H1 (cell line): Measurements from ENCODE around the gene EMC10. TPM values are rescaled to one million over a fixed set of nuclear protein-coding genes. Genes with fewer than 3 reads are reported as not detected.

ENCODE experiments used
- CTCF ChIA-PET: fragments of 300-600 bp; sonication (Branson Sonifier 250); formaldehyde crosslinking; loops from one replicate; lab custom pipeline; 2021; ENCODE audit not compliant: partially characterized antibody; lab: Charles Lee
- POLR2A ChIA-PET: fragments of 300-600 bp; sonication (Branson Sonifier 250); formaldehyde crosslinking; loops from one replicate; lab custom pipeline; 2021; ENCODE audit warnings: inconsistent platforms; ENCODE audit not compliant: partially characterized antibody; lab: Charles Lee
- DNase-seq, 2 experiments: peaks; one replicate each; pipeline versions ENCODE4 v3.0.0 to v3.0.0-alpha.2; 2010 to 2022; ENCODE audit warnings: low spot score in 2 of 2, low read depth in 1 of 2, mixed read lengths in 1 of 2
- FAIRE-seq: peaks from 2 replicates; lab custom pipeline; 2011; peaks lifted over from hg19 to GRCh38; lab: Jason Lieb, UNC
- H2AFZ ChIP-seq: 2 replicates; pipeline ENCODE4 v1.8.1; 2012; ENCODE audit warnings: low read length, inconsistent platforms
- H2AK5ac ChIP-seq: 2 replicates; pipeline ENCODE4 v1.6.1; 2013; ENCODE audit warnings: low read depth, low read length
- H2BK120ac ChIP-seq: replicated peaks from 2 replicates; pipeline ENCODE3; 2013; ENCODE audit warnings: low read depth, low read length, inconsistent platforms
- H2BK12ac ChIP-seq: 2 replicates; pipeline ENCODE4 v1.6.1; 2013; ENCODE audit warnings: low read depth, low read length
- H2BK15ac ChIP-seq: 2 replicates; pipeline ENCODE4 v1.6.1; 2013; ENCODE audit warnings: low read length
- H2BK20ac ChIP-seq: 2 replicates; pipeline ENCODE4 v1.6.1; 2013; ENCODE audit warnings: low read length
- H2BK5ac ChIP-seq: 2 replicates; pipeline ENCODE4 v1.6.1; 2013; ENCODE audit warnings: low read depth, low read length
- H3K14ac ChIP-seq: 2 replicates; pipeline ENCODE4 v1.6.1; 2013; ENCODE audit warnings: inconsistent platforms; ENCODE audit not compliant: insufficient read length
- H3K18ac ChIP-seq: 2 replicates; pipeline ENCODE4 v1.6.1; 2013; ENCODE audit warnings: low read length; ENCODE audit errors: extremely low read depth
- H3K23ac ChIP-seq: 2 replicates; pipeline ENCODE4 v1.6.1; 2013; ENCODE audit warnings: inconsistent platforms; ENCODE audit not compliant: insufficient read length
- H3K23me2 ChIP-seq: 2 replicates; pipeline ENCODE4 v1.6.1; 2013; ENCODE audit warnings: low read depth, low read length
- H3K27ac ChIP-seq: 2 replicates; pipeline ENCODE4 v1.6.1; 2011; ENCODE audit warnings: low read depth, low read length, inconsistent platforms
- H3K27me3 ChIP-seq, 4 experiments: replicated peaks in 1 of 4; 1 replicate in 1 of 4; 2 replicates in 3 of 4; pipeline versions ENCODE4 v1.6.1 to v1.8.1; 2011 to 2013; ENCODE audit warnings: low read length in 3 of 4, mild to moderate bottlenecking in 3 of 4, inconsistent platforms in 2 of 4, mixed read lengths in 2 of 4, moderate library complexity in 1 of 4; ENCODE audit not compliant: control insufficient read depth in 3 of 4, insufficient read depth in 3 of 4; ENCODE audit errors: extremely low read depth in 1 of 4
- H3K36me3 ChIP-seq, 4 experiments: 2 replicates each; pipeline versions ENCODE4 v1.6.1 to v1.8.1; 2011 to 2013; ENCODE audit warnings: mild to moderate bottlenecking in 4 of 4, low read length in 3 of 4, moderate library complexity in 2 of 4, control low read depth in 1 of 4, inconsistent platforms in 1 of 4; ENCODE audit not compliant: insufficient read depth in 4 of 4, control insufficient read depth in 2 of 4
- H3K4ac ChIP-seq: replicated peaks from 2 replicates; pipeline ENCODE3; 2013; ENCODE audit warnings: low read length, low read depth, mixed read lengths, inconsistent platforms; ENCODE audit not compliant: insufficient read length
- H3K4me1 ChIP-seq, 4 experiments: replicated peaks in 1 of 4; 1 replicate in 1 of 4; 2 replicates in 3 of 4; pipeline versions ENCODE4 v1.6.1 to v1.8.1; 2011 to 2013; ENCODE audit warnings: low read length in 3 of 4, inconsistent platforms in 2 of 4, mixed read lengths in 1 of 4; ENCODE audit not compliant: insufficient read depth in 4 of 4, control insufficient read depth in 3 of 4
- H3K4me2 ChIP-seq, 2 experiments: 2 replicates each; pipeline versions ENCODE4 v1.6.1 to v1.8.1; 2011 to 2013; ENCODE audit warnings: low read depth in 2 of 2, low read length in 2 of 2, control low read depth in 1 of 2, inconsistent platforms in 1 of 2, mild to moderate bottlenecking in 1 of 2; ENCODE audit not compliant: insufficient read depth in 1 of 2
- H3K4me3 ChIP-seq, 4 experiments: fragments of 200-600, 300-600 bp in 1 of 4; sonication (generic), shearing (Covaris generic), sonication (Bioruptor Twin) in 1 of 4; 2 replicates each; pipeline versions ENCODE4 v1.5.1 to v1.8.1; 2011 to 2016; ENCODE audit warnings: low read length in 4 of 4, low read depth in 3 of 4, control low read depth in 2 of 4, inconsistent platforms in 2 of 4, mild to moderate bottlenecking in 2 of 4, mixed read lengths in 1 of 4, moderate library complexity in 1 of 4; ENCODE audit not compliant: insufficient read depth in 2 of 4; ENCODE audit errors: extremely low read depth in 1 of 4
- H3K56ac ChIP-seq: replicated peaks from 2 replicates; pipeline ENCODE3; 2013; ENCODE audit warnings: low read depth, mild to moderate bottlenecking, mixed read lengths, low read length, inconsistent platforms; ENCODE audit not compliant: insufficient read length
- H3K79me1 ChIP-seq: 2 replicates; pipeline ENCODE4 v1.6.1; 2013; ENCODE audit warnings: low read depth, low read length, control low read depth
- H3K79me2 ChIP-seq, 2 experiments: 2 replicates each; pipeline versions ENCODE4 v1.6.1 to v1.8.1; 2012 to 2013; ENCODE audit warnings: low read length in 2 of 2, mild to moderate bottlenecking in 2 of 2, inconsistent platforms in 1 of 2; ENCODE audit not compliant: insufficient read depth in 2 of 2, control insufficient read depth in 1 of 2
- H3K9ac ChIP-seq, 4 experiments: replicated peaks in 1 of 4; 1 replicate in 1 of 4; 2 replicates in 3 of 4; pipeline versions ENCODE4 v1.6.1 to v1.8.1; 2011 to 2013; ENCODE audit warnings: low read depth in 3 of 4, low read length in 3 of 4, control low read depth in 2 of 4, mild to moderate bottlenecking in 2 of 4, moderate library complexity in 2 of 4, inconsistent platforms in 1 of 4; ENCODE audit errors: extremely low read depth in 1 of 4
- H3K9me3 ChIP-seq, 2 experiments: 2 replicates each; pipeline versions ENCODE4 v1.6.1 to v1.8.1; 2012 to 2013; ENCODE audit warnings: mild to moderate bottlenecking in 2 of 2, moderate library complexity in 2 of 2, control low read depth in 1 of 2, inconsistent platforms in 1 of 2, low read depth in 1 of 2, low read length in 1 of 2, mixed read lengths in 1 of 2; ENCODE audit not compliant: insufficient read depth in 2 of 2
- H4K20me1 ChIP-seq, 2 experiments: replicated peaks in 1 of 2; 2 replicates each; pipeline versions ENCODE3 to v1.8.1; 2011 to 2013; ENCODE audit warnings: inconsistent platforms in 2 of 2, low read length in 2 of 2, mild to moderate bottlenecking in 1 of 2; ENCODE audit not compliant: insufficient read depth in 2 of 2, control insufficient read depth in 1 of 2
- H4K5ac ChIP-seq: 2 replicates; pipeline ENCODE4 v1.6.1; 2013; ENCODE audit warnings: low read length, low read depth, mixed read lengths, inconsistent platforms; ENCODE audit not compliant: insufficient read length
- H4K8ac ChIP-seq: 2 replicates; pipeline ENCODE4 v1.8.0; 2013; ENCODE audit warnings: mild to moderate bottlenecking, moderate library complexity, low read length, inconsistent platforms; ENCODE audit not compliant: insufficient read depth; ENCODE audit errors: extremely low read depth
- H4K91ac ChIP-seq: replicated peaks from 2 replicates; pipeline ENCODE3; 2013; ENCODE audit warnings: low read length, mixed read lengths, inconsistent platforms; ENCODE audit not compliant: insufficient read length
- ASH2L ChIP-seq: fragments of 200-600, 300-600 bp; sonication (generic); IDR thresholded peaks from one replicate; pipeline ENCODE4 v1.7.1; 2017; ENCODE audit warnings: low read length
- CHD2 ChIP-seq: IDR thresholded peaks from 2 replicates; pipeline ENCODE4 v1.6.1; 2012; ENCODE audit warnings: low read length, improper control_type of control experiment
- EP300 ChIP-seq, 2 experiments: IDR thresholded peaks; 1 replicate in 1 of 2; 2 replicates in 1 of 2; pipeline ENCODE4 v1.6.1; 2011 to 2012; ENCODE audit warnings: low read depth in 2 of 2, low read length in 2 of 2, mild to moderate bottlenecking in 2 of 2, borderline replicate concordance in 1 of 2, inconsistent platforms in 1 of 2, moderate library complexity in 1 of 2
- GTF2F1 ChIP-seq: IDR thresholded peaks from 2 replicates; pipeline ENCODE4 v1.6.1; 2012; ENCODE audit warnings: low read depth, low read length, improper control_type of control experiment, borderline replicate concordance
- JUN ChIP-seq: IDR thresholded peaks from 2 replicates; pipeline ENCODE4 v1.6.1; 2011; ENCODE audit warnings: low read depth, mild to moderate bottlenecking, improper control_type of control experiment, low read length
- MAFK ChIP-seq: IDR thresholded peaks from 2 replicates; pipeline ENCODE4 v1.6.1; 2012; ENCODE audit warnings: low read depth, mild to moderate bottlenecking, improper control_type of control experiment, low read length
- PHF8 ChIP-seq: fragments of 200-600 bp; sonication (generic); conservative IDR thresholded peaks from 2 replicates; pipeline ENCODE4 v1.7.1; 2012; ENCODE audit warnings: low read depth, mild to moderate bottlenecking, inconsistent platforms, low read length, moderate library complexity
- SIX5 ChIP-seq: IDR thresholded peaks from 2 replicates; pipeline ENCODE4 v1.6.1; 2011; ENCODE audit warnings: mild to moderate bottlenecking, low read depth, low read length
- SP4 ChIP-seq: IDR thresholded peaks from 2 replicates; pipeline ENCODE4 v1.6.1; 2012; ENCODE audit warnings: low read length, inconsistent platforms
- TBP ChIP-seq: IDR thresholded peaks from 2 replicates; pipeline ENCODE4 v1.6.1; 2011; ENCODE audit warnings: low read depth, low read length, improper control_type of control experiment
- TCF12 ChIP-seq: IDR thresholded peaks from 2 replicates; pipeline ENCODE4 v1.6.1; 2011; ENCODE audit warnings: low read depth, mild to moderate bottlenecking, low read length
- TEAD4 ChIP-seq: IDR thresholded peaks from 2 replicates; pipeline ENCODE4 v1.6.1; 2012; ENCODE audit warnings: low read depth, low read length, inconsistent platforms, mixed read lengths
- ZNF274 ChIP-seq: IDR thresholded peaks from 2 replicates; pipeline ENCODE4 v1.7.0; 2012; ENCODE audit warnings: low read length, borderline replicate concordance; ENCODE audit errors: extremely low read depth
- WGBS, 2 experiments: shearing (Covaris generic) in 1 of 2; methylation state at CpG; one replicate each; pipeline versions ENCODE4 v1.1.6 to v1.1.7; 2013 to 2015; ENCODE audit warnings: low lambda C conversion rate in 2 of 2, mixed read lengths in 2 of 2, inconsistent platforms in 1 of 2, low coverage in 1 of 2, missing lambda C conversion rate in 1 of 2; ENCODE audit not compliant: insufficient replicate concordance in 2 of 2, insufficient coverage in 1 of 2, insufficient read length in 1 of 2; ENCODE audit errors: extremely low coverage in 1 of 2, missing lambda C conversion rate in 1 of 2; 5-methylcytosine and 5-hydroxymethylcytosine counted together
- polyA plus RNA-seq, 7 experiments: library from polyadenylated mRNA; depleted of rRNA in 3 of 7; stranded (reverse) in 5 of 7; unstranded in 2 of 7; fragments of >200 nt in 5 of 7; fragments of 200-250 nt in 2 of 7; gene quantifications; 1 replicate in 5 of 7; 2 replicates in 1 of 7; 4 replicates in 1 of 7; pipeline versions ENCODE4 v1.2.1 to v1.2.3, GENCODE V29; 2011 to 2013; ENCODE audit warnings: missing spikeins in 2 of 7, mixed read lengths in 2 of 7
- total RNA-seq: library from RNA; stranded (reverse); fragmentation: NEBNext Ultra II Directional; extraction: Animal tissue kit (Norgen Biotek cat#: 25700); gene quantifications from 2 replicates; pipeline ENCODE4 v1.2.1, GENCODE V29; 2021

Gene EMC10
- total and polyA plus RNA-seq, 2 of the 8 experiments (the other 6 are each of a cell fraction or from before 2014, with no cell fraction given): 77.6 to 103 TPM

DNA sequence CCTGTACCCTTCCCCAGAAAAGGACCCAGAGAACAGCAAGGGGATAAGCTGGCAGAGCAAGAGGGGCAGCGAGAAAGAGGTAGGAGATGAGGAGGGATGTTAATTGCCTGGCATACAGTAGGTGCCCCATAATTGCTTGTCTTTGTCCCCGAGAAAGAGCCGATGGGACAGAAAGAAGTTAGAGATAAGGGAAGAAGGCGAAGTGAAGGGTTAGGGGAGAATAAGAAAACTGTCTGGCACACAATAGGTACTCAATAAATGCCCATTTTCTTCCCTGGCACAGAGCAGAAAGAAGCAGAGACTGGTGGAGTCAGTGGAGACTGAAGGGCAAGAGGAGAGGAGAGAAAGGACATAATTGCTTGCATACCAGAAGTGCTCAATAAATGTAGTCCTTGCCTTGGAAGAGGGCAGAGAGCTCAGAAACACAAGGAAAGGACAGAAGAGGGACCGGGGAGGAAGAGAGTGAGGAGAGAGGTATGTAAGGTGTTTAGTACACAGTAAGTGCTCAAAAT lies 18.8 kb downstream of the EMC10 start:
- Histone ChIP-seq H3K27me3 (peaks cover 10 to 78% (median 66%) of the 10 kb centered on the region in 4 experiments), H2BK120ac (no peak overlapping the region), H3K27ac (no peak overlapping the region), H3K79me2 (no peaks in the 10 kb centered on the region), H3K14ac (no peak overlapping the region), H4K5ac (no peak overlapping the region), H3K4me3 (no peak overlapping the region), H3K9ac (no peak overlapping the region), H3K4me2 (no peak overlapping the region), H3K36me3 (no peaks in the 10 kb centered on the region), H2BK20ac (no peak overlapping the region), H3K18ac (no peak overlapping the region), H4K8ac (no peak overlapping the region), H3K56ac (no peak overlapping the region), H3K4ac (no peak overlapping the region), H2BK5ac (no peak overlapping the region), H4K91ac (no peak overlapping the region), H3K23me2 (peaks cover 6% of the 10 kb centered on the region; the same call in 1 of the 2 replicates), H4K20me1 (no peaks in the 10 kb centered on the region), H2AK5ac (no peak overlapping the region), H3K79me1 (no peaks in the 10 kb centered on the region), H3K9me3 (no peaks in the 10 kb centered on the region), H2BK12ac (no peak overlapping the region), H2AFZ (no peak overlapping the region), H3K4me1 (peaks cover 0 to 12% (median 6%) of the 10 kb centered on the region in 4 experiments; a peak in 5 of 7 replicates), H3K23ac (no peak overlapping the region), H2BK15ac (no peak overlapping the region)
- WGBS, 2 experiments: 81% methylated on average over 5 of the region's 5 CpGs; no CpG with 5 or more reads in 1 of the 2 experiments
- POLR2A ChIA-PET: no interaction called here
- DNase-seq (no peak), FAIRE-seq (no peak)
- CTCF ChIA-PET: interaction anchor here (1.1 to 2.5 kb wide), 4 partner anchors 8 to 62 kb away, joined by 3 to 12 read pairs (median 4); no protein-coding TSS in a partner anchor
- TF ChIP-seq EP300 (IDR thresholded peaks at IDR 0.05; ENCODE audit: borderline replicate concordance in 1 of 2, low read depth in 2 of 2, low read length in 2 of 2) (no peak), TCF12 (no peak), SIX5 (no peak), MAFK (no peak), SP4 (no peak), ASH2L (no peak), GTF2F1 (no peak), JUN (no peak), TEAD4 (no peak), TBP (no peak), ZNF274 (no peak), PHF8 (no peak), CHD2 (no peak)
